Measurements from ENCODE around the gene SPOCK1.
A peak's percentile ranks its signal among the peaks of the same experiment; 100 is the strongest.

Gene SPOCK1

DNA sequence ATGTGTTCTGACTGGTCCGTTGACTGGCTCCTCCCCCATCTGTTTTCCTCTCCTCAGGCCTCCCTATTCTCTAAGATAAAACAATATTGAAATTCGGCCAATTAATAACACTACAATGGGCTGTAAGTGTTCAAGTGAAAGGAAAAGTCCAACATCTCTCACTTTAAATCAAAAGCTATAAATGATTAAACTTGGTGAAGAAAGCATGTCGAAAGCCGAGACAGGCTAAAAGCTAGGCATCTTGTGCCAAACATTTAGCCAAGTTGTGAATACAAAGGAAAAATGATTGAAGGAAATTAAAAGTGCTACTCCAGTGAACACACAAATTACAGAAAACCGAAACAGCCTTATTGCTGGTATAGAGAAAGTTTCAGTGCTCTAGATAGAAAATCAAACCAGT, 310.6 kb downstream of the SPOCK1 start:
- DNase-seq, result no peak

DNA sequence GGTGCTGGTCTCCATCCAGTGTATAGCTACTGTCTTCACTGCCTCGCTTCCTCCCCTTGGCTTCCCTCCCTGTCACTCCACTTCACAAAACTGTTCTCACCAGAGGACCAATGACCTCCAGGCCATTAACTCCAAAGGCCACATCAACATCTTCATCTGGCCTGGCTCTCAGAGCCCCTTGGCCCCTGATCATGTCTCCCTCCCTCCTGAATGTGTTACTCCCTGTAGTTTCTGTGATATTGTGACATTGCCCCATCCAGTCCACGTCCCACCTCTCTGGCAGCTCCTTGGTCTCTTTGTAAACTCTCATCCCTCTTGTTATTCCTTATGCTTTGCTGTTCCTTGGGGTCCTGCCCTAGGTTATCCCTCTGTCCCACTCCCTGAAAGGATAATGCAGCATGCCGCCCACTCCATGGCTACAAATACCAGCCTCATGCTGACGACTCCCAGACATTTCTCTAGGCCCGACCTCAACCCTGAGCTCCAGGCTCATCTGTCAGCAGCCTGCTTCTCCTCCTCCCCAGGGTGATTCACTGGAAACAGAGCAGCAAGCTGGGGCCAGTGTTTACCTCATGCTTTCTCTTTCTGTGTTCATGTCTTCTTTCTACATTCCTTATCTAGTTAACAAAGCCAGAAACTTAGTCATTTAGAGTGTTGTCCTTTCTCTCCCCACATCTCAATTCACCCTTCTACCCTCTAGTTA, 312.2 kb downstream of the SPOCK1 start:
- peak; percentile 82 for DNase-seq

DNA sequence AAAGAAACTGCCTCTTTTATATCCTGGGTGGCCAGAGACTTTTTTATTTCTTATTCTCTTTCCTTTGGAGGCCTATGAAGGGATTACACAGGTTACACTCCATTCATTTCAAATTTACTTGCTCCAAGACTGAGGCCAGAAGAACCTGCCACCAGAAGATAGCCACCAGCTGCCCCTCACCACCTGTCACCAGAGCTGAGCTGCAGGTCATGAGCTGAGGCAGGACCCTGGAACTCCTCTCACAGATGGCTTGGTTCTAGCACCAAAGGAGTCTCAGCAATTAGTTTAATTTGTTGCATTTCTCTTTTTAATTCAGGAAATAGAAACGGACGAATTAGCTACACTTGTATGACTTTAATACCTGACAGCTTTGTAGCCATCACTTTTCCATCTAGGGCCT, 313.9 kb downstream of the SPOCK1 start:
- DNase-seq, result no peak

DNA sequence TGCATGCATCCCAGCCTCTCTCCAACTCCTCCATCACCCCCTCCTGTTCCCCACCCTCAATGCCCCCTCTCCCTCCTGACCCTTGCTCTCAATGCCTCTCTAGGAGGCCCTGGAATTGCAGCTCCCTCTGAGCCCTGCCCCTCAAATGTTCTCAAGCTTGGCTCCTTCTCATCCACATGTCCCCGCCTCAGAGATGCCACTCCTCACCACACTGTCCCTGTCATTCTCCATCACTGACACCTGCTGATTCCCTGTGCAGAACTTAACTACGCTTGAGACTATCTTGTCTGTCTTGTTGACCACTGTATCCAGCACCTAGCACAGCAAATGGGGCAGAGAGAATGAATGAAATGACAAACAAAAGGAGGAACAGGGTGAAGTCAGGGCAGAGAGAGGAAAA, 314.4 kb downstream of the SPOCK1 start:
- no peak for DNase-seq

DNA sequence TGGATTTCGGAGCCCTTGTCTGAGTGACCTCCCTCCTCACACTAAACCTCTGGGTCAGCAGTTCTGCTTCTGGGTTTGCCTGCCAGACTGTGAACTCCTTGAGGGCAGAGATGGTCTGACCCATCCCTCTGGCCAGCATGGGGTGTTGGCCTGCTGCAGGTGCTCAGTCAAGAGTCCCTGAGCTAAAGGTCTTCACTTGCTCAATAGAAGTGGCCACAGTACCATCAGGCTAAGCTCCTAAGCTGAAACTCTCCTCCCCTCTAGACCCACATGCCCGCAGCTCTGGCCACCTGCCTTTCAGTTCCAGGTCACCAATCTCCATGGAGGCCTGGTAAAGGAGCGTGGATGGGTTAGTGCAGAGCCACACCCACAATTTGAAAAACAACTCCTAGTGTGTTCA, 316.6 kb downstream of the SPOCK1 start:
- DNase-seq, result no peak

DNA sequence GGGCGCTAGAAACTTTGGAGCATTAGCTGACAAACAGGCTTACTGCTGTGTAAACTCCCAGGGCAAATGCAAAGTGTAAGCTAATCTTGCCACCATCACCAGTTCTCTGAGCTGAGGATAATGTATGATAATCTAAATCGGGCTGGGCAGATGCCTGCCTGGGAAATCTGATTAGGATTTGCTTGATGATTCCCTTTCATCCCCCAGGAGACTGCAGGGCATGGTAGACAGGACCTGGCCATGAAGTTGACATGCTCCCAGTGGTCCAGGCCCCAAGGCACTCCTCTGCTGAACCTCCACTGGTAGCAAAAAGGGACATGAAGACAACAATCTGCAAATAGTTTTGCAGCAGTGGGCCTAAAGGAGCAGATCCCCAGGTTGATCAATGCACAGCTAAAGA, 317.5 kb downstream of the SPOCK1 start:
- DNase-seq, result no peak

DNA sequence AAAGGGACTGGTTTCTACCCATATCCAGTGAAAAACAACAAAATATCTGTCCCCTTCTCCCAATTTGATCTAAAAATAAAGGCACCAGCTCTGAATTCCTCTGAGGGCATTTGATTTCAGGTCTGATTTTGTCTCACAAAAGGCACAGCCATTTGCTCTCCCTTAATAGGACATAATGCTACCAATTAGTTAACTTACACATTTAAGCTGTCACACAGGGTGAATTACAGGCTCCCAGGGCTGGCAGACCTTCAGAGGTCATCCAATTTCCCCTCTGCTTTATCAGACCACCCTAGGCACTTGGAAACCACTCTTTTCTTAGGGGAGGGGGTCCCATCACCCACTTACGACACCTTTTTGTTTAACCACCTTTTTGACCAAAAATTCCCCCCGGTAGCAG, 319.9 kb downstream of the SPOCK1 start:
- DNase-seq, result no peak

DNA sequence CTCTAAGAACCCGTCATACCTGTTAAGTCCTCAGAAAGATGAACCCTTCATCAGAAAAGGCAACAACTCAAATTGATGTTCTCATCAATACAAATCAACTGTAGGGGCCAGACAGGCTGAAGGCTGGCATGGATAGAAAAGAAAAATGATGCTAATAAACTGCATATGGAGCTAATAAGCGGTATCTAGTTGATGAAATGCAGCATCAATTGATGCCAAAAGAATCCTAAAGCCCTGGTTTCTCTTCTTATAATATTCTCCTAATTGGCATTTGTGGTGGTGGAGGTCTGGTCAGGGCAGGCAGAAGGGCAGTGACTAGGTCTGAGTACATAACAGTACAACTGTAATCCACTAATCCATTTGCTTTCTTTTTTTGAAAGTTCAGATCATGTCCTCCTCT, 322.5 kb downstream of the SPOCK1 start:
- no peak for DNase-seq

DNA sequence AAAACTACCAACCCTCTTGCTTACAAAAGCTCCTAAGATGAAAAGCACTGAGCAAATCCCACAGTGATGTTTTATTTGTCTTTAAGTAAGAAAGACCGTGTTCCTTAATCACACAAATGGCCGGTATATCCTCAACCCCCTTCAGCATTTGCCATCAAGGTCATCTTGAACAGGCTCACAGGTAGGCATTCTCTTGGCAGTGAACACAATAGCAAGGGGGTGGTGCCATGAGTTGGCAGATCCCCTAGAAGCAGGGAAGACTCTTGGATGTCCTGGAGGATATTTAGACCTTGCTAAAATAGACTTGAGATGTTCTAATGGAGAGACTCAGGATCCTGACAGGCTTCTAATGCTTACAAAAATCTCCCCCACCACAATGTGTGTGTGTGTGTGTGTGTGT, 323.0 kb downstream of the SPOCK1 start:
- no peak for DNase-seq

DNA sequence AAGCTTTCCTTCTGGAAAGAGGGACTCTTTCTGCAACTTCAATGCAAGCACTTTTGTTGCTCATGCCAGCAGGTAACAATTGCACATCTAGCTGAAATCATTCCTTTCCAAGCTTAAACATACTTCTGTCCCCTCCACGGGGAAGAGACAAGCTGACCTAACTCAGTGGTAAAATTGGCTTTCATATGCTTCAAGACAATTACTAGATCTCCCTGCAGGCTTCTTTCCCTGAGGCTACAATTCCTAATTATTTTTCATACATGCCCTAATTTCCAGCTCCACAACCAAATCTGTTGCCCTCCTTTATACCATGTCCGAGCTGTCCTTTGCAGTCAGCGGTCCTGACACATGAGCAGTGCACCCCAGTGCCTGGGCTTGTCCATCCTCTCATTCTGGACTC, 324.9 kb downstream of the SPOCK1 start:
- DNase-seq, result no peak

DNA sequence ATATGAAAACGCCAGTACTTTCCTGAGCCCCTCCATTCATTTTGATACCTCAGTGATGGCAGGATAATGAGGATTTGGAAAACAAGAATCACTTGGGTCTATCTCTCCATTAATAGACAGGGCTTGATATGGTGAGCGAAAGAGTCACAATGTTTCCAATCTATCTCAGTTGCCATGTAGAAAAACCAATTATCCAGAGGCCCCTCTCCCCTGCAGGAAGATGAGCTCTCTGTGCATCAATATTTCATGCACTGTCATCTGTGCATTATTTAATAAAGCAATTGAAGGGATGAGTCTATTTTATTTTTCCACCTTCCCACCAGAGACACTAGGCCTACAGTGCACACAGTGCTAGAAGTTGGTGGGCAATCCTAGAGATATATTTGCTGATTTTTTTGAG, 326.9 kb downstream of the SPOCK1 start:
- no peak for DNase-seq

DNA sequence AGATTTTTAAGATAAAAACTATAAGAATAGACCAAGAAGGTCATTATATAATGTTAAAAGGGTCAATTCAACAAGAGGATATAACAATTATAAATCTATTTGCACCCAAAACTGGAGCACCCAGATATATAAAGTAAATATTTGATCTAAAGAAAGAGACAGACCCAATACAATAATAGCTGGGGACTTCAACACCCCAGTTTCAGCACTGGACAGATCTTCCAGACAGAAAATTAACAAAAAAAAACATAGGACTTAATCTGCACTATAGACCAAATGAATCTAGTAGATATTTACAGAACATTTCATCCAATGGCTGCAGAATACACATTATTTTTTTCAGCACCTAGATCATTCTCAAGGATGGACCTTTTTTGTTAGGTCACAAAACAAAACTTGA, 331.9 kb downstream of the SPOCK1 start:
- DNase-seq, result no peak

DNA sequence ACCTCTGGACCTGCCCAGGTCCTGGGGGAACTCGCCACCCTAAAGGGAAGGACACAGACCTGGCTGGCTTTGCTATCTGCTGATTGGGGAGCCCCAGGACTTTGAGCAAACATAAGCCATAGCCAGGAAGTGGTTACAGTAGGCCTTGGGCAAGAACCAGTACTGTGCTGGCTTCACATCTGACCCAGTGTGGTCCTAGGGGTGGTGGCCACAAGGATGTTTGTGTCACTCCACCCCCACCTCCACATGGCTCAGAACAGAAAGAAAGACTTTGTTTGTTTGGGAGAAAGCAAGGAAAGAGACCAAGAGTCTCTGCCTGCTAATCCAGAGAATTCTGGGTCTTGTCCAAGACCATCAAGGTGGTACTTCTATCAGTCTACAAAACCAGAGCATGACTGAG, 334.2 kb downstream of the SPOCK1 start:
- no peak for DNase-seq

DNA sequence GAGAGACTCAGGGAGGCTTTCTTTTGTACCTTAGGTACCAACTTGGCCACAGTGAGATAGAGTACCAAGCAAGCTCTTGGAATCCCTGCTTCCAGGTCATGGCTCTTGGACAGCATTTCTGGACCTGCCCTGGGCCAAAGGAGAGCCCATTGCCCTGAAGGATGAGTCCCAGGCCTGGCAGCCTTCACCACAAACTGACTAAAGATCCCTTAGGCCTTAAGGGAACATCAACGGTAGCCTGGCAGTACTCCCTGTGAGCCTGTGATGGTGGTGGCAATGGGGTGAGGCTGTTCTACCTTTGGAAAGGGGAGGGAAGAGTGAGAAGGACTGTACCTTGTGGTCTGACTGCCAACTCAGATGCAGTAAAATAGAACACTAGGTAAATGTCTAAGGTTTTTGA, 334.6 kb downstream of the SPOCK1 start:
- DNase-seq, result no peak

DNA sequence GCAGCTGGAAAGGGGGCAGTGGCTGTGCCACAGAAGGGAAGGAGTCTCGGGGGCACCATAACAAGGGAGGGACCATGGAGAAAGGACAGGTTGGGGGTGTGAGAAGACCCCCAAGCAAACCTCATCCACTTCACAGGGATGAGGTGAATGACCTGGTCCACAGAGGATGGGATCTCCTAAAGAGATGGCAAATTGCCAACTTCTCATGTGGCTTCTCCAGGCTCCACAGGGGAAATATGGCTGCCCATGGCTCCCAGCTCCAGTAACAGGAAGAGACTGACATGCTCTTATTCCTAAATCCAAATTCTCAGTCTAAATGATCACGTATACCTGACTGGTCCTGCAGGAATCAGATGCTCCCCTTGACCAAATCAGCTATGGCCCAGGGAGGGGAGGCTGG, 340.4 kb downstream of the SPOCK1 start:
- no peak for DNase-seq

DNA sequence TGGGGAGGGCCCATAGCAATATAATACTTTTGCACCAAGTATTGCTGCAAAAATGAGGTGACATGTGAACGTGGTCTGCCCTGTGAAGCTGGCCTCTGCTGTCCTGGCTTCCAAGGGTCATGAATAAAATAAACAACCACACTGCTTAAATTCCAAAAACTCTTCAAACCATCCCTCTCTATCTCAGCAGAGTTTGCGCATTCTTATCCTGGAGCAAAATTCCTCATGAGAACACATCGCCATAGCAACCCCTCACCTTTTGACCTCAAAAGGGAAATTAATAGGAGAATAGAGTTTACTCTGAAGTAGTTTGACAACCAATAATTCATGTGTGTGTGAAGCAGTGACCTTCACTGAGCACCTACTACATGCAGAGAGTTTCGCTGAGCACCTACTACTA, 342.9 kb downstream of the SPOCK1 start:
- DNase-seq, result no peak

DNA sequence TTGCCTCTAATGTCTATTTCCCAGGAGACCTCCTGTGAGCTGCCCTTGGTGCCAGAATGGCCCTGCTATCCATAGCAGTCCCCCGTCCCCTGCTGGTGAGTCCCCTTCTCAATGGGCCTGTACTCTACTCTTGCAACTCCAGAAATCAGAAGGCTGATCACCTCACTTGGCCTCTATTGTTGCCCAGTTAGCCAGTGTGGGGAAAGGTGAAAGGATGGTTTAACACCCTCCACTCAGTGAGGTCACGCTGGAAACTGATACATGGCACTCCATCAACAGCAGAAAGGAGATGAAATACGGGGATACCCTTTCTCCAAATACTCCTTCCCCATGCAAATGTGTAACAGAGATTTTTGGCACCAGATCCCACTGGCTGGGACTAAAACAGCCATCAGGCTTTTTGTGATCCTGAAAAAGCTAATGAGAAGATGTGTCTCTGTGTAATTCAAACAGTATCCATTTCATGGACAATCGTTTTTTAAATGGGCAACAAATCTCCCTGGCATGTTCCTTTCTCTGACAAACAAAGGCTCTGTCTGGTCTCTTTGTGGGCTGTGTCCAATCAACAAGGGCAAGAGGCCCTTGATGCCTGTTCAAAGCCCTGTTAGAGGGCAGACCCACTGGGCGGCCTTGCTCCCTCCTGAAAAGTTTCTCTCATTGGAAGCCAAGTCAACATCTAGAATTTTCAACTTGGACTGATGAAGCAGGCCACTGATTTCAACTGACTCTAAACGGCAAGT, 343.7 kb downstream of the SPOCK1 start:
- DNase-seq, result no peak

DNA sequence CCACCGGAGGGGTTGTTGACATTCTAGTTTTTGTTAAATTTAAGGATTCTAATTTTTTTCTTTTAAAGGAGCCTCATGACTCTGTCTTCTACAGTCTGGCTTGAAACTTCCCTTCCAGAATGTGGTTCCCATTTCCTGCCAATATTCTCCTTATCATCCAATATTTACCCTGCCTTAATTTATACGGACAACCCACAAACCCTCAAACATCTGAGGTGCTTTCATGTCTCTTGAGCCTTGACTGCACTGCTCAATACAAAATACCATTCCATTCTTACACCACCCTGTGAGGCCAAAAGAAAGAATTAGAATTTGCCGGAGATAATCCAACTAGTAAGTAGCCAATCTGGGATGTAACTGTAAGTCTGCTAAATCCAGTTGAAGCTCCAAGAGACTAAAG, 346.5 kb downstream of the SPOCK1 start:
- no peak for DNase-seq

DNA sequence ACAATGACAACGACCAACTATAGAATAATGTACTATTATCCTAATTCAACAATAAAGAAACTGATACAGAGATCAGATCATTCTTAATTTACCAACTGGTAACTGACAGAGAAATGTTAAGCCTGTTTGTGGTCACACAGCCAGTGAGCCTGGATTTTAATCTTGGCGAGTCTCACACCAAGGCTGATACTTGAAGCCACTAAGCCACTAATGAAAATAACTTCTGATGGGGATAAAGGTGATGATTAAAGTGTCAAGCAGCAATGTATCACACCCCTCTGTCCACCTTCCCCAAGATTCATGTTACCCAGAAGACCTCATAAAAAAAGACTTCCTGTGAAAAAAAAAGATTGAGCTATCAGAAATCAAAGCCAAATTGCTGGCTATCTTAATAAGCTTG, 350.5 kb downstream of the SPOCK1 start:
- no peak for DNase-seq

DNA sequence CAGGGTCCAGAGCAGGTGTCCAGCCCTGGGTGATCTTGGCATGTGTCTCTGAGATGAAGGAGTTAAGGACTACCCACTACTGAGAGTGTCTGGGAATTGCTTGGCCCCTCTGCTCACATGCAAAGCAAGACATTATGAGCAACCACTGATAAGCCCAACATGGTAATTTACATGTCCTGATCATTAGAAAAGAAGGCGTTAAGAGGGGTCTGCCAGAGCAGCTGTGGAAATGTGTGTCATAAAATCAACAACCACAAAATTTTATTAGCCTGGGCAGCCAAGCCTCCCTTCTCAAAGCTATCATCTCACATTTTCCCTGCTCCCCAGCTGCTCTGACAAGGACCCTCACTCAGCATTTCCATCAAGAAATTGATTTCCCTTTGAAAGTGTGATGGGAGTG, 351.0 kb downstream of the SPOCK1 start:
- no peak for DNase-seq

DNA sequence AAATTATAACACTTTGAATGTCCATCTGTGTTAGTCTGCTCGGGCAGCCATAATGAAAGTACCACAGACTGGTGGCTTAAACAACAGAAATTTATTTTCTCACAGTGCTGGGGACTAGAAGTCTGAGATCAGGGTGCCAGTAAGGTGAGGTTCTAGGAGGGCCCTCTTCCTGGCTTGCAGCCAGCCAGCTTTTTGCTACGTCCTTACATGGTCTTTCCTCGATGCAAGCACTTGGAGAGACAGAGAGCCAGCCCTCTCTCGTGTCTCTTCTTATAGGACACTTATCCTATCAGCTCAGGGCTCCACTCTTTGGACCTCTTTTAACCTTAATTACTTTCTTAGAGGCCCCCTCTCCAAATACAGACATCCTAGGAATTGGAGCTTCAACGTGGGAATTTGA, 351.8 kb downstream of the SPOCK1 start:
- no peak for DNase-seq

DNA sequence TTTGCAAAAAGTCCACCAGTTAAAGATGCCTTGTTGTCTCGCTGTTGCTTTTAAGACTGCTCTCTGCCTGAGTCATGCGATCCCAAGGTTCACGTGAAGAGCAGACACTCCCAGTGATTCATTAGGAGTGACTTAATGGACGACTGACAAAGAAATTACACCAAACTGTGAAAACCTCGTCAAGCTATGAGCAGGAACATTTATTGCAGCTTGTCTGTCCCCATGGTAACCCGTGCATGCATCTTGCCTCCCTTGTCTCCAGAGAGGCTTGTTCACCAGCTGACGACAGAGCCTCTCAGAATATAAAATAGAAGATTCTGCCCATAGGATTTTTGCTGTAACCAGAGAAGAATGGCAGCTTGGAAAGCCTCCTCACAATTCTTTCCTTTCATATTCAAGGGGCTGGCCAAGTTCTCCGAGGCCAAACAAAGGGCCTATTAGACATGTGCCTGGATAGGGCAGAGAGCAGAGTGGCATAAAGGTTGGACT, 352.7 kb downstream of the SPOCK1 start:
- DNase-seq, result peak; percentile 98

DNA sequence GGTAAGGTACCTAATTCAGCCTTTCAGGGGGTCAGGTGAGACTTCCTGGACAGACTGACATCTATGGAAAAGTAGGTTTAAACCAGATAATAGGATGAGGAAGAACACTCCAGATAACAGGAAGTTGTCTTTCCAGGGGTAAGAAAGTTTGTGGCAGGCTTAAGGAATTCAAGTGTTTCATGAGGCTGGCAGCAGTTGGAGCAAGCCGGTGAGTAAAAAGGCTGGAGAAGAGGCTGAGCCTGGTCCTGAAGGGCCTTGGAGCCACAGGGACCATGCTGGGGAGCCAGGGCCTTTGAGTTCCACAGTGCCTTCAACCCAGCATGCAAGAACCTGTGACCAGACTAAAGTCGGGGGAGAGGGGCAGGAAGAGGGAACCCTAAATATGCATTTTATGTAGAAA, 353.4 kb downstream of the SPOCK1 start:
- peak; percentile 40 for DNase-seq

DNA sequence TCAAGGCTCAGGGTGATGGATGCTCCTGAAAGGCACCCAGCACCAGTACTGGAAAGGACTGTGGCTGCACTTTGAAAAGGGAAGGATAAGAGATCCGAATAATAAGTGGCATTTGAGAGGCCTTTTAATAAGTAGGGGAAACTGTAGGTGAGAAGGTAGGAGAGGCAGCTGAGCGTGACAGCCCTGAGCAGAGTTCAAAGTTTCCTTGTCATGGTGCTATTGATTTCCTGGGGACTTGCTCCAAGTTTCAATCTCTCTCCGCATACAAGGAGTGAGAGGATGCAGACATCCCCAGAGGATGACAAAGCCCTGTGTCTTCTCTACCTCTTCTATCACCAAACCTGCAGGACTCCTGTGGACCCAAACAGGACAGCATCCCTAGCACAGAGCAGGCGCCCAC, 354.5 kb downstream of the SPOCK1 start:
- no peak for DNase-seq

Data from fibroblast of skin of scalp (primary cell).